Measurements from ENCODE around the gene IMP3. TPM values are rescaled to one million over a fixed set of nuclear protein-coding genes. Genes with fewer than 3 reads are reported as not detected.

IMP3 gene
- polyA plus RNA-seq, 1 donor, result 30.2 TPM

GRCh38 chr15:75672646-75673425, 32.8 kb upstream of the IMP3 start:
- DNase-seq (ENCODE audit: low read depth), result no peak

DNA sequence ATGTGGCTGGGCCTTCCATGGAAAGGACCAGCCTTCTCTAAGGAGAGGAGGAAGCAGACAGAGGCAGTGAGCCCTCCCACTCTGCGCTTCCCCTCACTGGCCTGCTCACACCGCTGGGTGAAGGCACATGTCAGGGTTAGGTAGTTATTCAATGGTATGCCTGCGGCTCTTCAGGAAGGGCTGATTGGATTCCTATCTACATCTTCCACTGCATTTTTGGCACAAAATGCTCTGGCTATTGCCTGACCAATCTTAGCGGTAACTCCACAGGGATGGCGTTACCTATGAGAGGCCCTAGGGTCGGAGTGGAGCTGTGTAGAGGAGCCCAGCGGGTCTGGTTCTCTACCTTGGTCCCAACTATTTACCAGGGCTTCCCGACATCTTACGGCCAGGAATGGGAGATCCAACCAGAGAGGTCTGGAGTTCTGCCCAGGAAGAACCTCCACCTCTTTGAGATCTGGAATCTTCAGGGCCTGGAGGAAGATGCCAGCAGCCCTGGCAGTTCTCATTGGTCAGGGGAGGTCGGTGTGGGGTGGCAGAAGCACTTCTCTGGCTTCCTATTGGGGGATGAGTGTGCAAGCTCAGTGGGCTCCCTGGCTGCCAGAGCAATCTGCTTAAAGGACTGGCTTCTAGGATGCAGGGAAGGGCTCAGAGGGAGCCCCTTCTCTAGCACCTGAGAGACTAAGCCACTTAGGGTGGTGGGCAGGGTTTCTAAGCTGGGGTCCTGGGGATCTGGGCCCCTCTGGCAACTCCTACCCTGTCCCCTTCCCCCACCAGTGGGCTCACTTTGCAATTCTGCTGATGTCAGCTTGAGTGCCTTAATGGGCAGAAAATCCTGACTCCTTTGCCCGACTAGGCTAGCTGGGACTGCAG, 31.9 kb upstream of the IMP3 start:
- DNase-seq (ENCODE audit: low read depth), result no peak

GRCh38 chr15:75669879-75670212, 29.8 kb upstream of the IMP3 start:
- no peak for DNase-seq (ENCODE audit: low read depth)

DNA sequence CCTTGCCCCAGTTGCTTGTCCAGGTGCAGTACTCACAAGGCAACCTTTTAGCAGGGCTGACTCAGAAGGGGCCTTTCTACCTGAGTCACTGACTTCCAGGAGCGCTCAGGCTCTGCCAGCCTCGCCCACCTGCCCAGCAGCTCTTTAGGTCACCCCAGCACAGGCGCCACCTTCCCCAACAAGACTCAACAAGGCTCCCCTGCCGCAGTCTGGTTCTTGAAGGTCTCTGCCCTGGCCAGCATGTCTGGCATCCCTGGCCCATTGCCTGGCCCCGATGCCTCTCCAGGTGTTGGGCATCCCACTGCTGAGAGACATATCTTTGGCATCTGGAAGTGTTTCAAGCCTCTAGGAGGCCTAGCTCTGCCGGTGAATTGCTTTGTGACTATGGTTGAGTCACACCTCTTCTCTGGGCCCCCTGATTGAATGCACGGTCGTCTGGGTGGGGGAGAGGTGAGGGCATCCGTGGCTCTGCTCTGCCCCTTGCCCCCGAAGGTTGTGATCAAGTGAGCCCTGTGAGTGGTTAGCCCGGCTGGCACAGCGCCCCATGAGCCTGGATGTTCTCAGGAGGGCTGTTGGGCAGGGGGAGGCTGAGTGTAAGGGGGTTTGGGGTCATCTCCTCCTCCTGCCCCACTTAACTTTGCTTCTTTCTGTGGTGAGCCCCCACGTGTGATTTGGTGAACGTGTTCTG, 29.3 kb upstream of the IMP3 start:
- no peak for DNase-seq (ENCODE audit: low read depth)

- DNase-seq (ENCODE audit: low read depth), result peak; percentile 52
Observed at GRCh38 chr15:75666823-75667501, 26.9 kb upstream of the IMP3 start.

DNA sequence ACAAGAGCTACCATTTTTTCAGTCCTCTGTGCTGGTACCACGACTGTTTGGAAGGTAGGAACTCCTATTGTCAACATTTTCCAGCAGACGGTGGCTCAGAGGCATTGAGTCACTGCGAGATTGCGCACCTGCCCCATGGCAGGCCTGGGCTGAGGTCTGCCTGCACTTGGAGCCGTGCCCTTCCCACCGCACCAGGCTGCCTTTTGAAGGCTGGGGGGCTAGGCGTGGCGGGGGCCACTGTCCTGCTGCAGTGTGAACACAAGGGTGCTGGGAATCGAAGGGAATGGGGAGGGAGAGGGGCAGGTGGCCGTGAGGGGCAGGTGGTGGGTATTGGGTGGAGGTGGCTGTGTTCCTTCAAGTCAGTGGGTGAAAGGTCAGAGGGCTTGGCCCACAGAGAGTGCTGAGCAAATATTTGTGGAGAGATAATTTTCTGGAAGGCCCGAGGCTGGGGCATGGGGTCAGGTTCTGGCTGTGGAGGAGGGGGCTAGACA, 24.0 kb upstream of the IMP3 start:
- DNase-seq (ENCODE audit: low read depth), result no peak

DNA sequence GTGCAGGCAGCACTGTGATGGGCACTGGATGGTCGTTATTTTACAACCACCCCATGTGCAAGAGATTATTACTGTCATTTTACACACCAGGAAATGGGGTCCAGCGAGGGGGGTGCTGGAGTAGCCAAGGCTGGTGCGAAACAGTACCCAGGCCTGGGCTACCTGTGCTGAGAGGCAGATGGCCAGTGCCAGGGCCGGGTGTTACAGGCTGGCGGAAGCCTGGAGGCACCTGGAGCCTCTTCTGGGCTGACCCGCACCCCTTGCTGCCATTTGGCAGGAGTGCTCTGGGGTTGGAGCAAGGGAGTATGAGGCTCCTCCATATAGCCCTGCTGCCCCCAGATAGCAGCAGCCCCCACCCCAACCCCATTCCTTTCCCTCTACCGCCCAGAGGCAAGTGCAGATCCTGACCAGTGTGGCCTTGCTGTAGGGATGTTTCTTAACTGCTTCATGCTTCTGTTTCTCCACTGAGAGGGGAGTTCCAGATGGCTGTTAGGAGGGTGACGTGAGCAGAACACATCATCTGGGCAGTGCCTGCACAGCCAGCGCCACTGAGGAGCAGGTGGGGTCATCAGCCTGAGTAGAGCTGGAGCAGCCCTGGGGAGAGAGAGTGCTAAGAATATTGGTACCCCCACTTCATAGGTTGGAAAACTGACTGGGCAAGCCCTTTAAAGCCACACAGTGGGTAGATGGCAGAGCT, 22.9 kb upstream of the IMP3 start:
- DNase-seq (ENCODE audit: low read depth), result no peak

DNA sequence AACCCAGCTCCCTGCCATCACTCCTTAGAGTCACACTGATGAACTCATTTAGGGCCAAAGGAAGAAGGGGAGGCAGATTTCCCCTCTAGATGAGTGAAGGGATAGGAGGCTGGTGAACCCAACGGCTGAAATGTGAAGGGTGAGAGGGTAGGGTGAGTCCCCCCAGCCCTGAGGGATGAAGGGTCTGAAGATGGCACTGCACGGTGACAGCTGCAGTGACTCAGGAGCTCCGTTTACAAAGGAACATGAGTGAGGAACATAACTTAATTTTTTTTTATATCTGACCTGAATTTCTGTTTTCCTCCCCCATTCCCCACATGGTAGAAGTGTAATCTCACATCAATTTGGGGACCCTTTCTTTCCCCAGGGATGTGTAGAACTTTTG, 21.7 kb upstream of the IMP3 start:
- DNase-seq (ENCODE audit: low read depth), result no peak

DNA sequence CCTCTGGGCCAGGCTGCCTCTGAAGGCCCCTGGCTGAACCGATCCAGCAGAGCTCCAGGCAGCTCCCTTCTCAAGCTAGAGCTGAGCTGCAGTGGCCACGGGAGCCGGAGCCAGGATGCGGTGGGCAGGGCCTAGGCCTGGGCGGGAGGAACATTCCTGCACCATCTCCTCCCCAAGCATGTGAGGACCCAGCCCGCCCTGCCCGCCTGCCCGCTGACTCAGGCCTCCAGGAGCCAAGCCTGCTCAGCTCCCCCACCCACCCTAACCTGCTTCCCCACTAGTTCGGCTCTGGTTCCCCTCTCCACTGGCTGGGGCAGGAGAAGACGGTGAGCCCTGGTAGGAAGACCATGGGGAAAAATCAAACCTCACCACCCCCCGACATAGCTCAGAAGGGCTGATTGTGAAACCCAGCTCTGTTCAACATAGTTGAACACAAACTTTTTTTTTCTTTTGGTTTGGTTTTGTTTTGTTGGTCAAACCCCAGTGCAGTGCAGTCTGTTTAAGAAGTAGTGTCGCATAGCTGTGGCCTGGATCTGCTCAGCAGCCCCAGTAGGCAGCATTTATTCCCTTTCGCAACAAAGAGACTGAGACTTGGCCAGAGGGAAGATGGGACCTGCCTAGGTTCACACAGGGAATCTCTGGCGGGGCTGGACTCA, 21.2 kb upstream of the IMP3 start:
- DNase-seq (ENCODE audit: low read depth), result no peak

GRCh38 chr15:75659928-75660645, 20.1 kb upstream of the IMP3 start:
- no peak for DNase-seq (ENCODE audit: low read depth)

DNA sequence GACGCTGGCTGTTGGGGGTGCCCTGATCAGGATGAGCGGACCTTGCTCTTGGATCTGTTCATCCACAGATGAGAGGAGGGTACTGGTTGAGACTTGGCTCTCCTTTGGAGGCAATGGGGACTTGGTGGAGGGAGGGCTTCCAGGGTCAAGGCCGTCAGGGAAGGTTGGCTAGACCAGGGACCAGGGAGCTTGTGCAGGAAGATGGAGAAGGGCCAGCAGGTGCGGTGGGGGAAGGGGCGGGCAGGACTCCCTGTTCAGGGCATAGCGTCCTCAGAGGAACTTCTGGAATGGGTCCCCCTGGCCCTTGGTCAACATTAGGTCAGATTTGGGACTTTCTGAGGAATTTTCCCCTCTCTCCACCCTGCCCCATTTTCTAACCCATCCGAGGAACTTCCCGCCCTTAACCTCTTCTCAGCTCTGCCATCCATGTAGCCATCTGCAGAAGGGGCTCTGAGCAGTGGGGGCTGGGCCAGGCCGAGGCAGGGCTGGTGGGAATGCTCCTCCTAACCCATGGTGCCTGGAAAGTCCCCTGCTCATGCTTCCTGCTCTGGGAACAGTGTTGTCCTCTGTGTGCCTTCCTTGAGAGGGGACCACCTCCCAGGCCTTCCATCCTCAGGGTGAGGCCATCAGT, 19.2 kb upstream of the IMP3 start:
- DNase-seq (ENCODE audit: low read depth), result no peak

DNA sequence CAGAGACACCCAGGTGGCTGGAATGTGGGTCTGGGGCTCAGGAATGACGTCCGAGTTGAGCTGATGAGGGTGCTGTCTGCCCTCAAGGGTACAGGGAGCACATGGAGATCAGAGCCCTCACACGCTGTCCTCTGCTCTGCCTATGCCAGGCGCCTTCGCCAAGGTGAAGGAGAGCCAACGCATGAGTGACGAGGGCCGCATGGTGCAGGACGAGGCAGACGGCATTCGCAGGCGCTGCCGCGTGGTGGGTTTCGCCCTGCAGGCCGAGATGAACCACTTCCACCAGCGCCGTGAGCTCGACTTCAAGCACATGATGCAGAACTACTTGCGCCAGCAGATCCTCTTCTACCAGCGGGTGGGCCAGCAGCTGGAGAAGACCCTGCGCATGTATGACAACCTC, 16.8 kb upstream of the IMP3 start:
- no peak for DNase-seq (ENCODE audit: low read depth)

DNA sequence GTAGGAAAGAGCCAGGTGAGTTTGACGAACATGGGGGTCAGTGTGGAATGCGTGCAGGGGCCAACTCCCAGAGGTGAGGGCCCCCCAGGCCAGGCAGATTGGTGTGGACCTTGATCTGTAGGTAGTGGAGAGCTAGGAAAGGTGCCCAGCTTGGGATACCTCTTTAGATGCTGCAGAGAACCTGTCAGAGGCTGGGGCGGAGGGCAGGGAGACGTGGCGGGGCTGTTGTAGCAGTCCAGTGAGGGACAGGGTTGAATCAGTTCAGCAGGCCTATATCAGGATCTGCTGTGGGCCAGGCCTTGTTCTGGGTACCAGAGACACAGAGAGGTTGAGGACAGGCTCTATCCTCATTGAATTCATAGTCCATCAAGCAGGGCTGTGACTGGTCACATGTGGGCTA, 16.3 kb upstream of the IMP3 start:
- no peak for DNase-seq (ENCODE audit: low read depth)

DNA sequence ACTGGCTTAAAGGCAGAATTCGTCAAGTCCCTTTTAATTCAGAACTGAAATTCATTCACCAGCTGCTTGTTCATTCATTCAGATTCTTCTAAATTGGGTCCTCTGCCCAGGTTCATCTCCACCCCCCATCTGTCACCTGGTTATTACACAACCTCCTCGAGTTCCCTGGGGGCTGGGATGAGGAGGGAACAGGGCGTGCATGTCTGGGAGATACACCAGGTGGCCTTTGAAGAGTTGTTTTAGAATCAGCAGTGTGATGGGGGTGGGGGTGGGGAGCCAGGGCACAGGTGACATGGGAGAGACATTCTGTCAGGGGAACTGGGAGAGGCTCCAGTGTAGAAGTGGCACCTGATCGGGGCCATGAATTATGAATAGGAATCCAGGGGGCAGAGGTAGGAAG, 15.9 kb upstream of the IMP3 start:
- no peak for DNase-seq (ENCODE audit: low read depth)

GRCh38 chr15:75654201-75654907, 14.3 kb upstream of the IMP3 start:
- DNase-seq (ENCODE audit: low read depth), result no peak

GRCh38 chr15:75653347-75653913, 13.4 kb upstream of the IMP3 start:
- no peak for DNase-seq (ENCODE audit: low read depth)

GRCh38 chr15:75651810-75652543, 12.0 kb upstream of the IMP3 start:
- DNase-seq (ENCODE audit: low read depth), result no peak

Measured in forelimb muscle (tissue), 1 donor.